ENCODE measurements around the gene MBOAT1. TPM values are rescaled to one million over a fixed set of nuclear protein-coding genes. Genes with fewer than 3 reads are reported as not detected.

MBOAT1 gene
- total and polyA plus RNA-seq, 9 donors = 8.5 to 30.2 (median 12.7) TPM

GRCh38 chr6:20188630-20189075 is 23.6 kb downstream of the MBOAT1 start:
- DNase-seq = no peak
- H3K4me3 ChIP-seq = no peak overlapping the region
- no peak for TF ChIP-seq POLR2A (IDR thresholded peaks at IDR 0.05)
- TF ChIP-seq EP300 (IDR thresholded peaks at IDR 0.05) = no peak
- no peak for TF ChIP-seq CTCF (IDR thresholded peaks at IDR 0.05)
- H3K4me1 ChIP-seq (ENCODE audit: insufficient read depth) = peaks cover 2% of the 10 kb centered on the region
- H3K27ac ChIP-seq = no peak overlapping the region
- H3K27me3 ChIP-seq = no peaks in the 10 kb centered on the region
- H3K9me3 ChIP-seq = no peaks in the 10 kb centered on the region
- H3K36me3 ChIP-seq = no peaks in the 10 kb centered on the region
- intact Hi-C loops (cut with DNase I) = no loop called here

- TF ChIP-seq POLR2A (IDR thresholded peaks at IDR 0.05) = no peak
- no peak for TF ChIP-seq CTCF (IDR thresholded peaks at IDR 0.05)
- no peak for TF ChIP-seq EP300 (IDR thresholded peaks at IDR 0.05)
- no peak for DNase-seq
- no peak overlapping the region for H3K27ac ChIP-seq
Observed at GRCh38 chr6:20186981-20187380, 25.3 kb downstream of the MBOAT1 start.

GRCh38 chr6:20183706-20184105 is 28.6 kb downstream of the MBOAT1 start:
- Histone ChIP-seq H3K36me3 (no peaks in the 10 kb centered on the region), H3K27me3 (no peaks in the 10 kb centered on the region), H3K27ac (no peak overlapping the region), H3K4me3 (no peak overlapping the region), H3K9me3 (no peaks in the 10 kb centered on the region), H3K4me1 (ENCODE audit: insufficient read depth) (no peaks in the 10 kb centered on the region)
- no peak for TF ChIP-seq POLR2A (IDR thresholded peaks at IDR 0.05)
- 93 to 97% (median 96%) methylated on average over 3 of the region's 3 CpGs for WGBS, 3 donors
- no peak for DNase-seq
- intact Hi-C loops (cut with DNase I) = no loop called here

More at GRCh38 chr6:20186981-20187380, 25.3 kb downstream of the MBOAT1 start:
- Histone ChIP-seq H3K9me3 (no peaks in the 10 kb centered on the region), H3K4me1 (ENCODE audit: insufficient read depth) (no peaks in the 10 kb centered on the region), H3K27me3 (no peaks in the 10 kb centered on the region), H3K36me3 (no peaks in the 10 kb centered on the region), H3K4me3 (no peak overlapping the region)
- intact Hi-C loops (cut with DNase I) = no loop called here
- 90 to 95% (median 91%) methylated on average over 5 of the region's 5 CpGs for WGBS, 3 donors

GRCh38 chr6:20182926-20183521 is 29.2 kb downstream of the MBOAT1 start:
- intact Hi-C loops (cut with DNase I) = no loop called here
- no peak overlapping the region for H3K4me3 ChIP-seq
- no peaks in the 10 kb centered on the region for H3K9me3 ChIP-seq
- TF ChIP-seq POLR2A (IDR thresholded peaks at IDR 0.05) (no peak), CTCF (IDR thresholded peaks at IDR 0.05) (no peak), EP300 (IDR thresholded peaks at IDR 0.05) (no peak)
- no peak overlapping the region for H3K27ac ChIP-seq
- WGBS, 3 donors = 94 to 100% (median 96%) methylated on average over 2 of the region's 2 CpGs
- no peak for DNase-seq
- no peaks in the 10 kb centered on the region for H3K36me3 ChIP-seq
- no peaks in the 10 kb centered on the region for H3K4me1 ChIP-seq (ENCODE audit: insufficient read depth)
- H3K27me3 ChIP-seq = no peaks in the 10 kb centered on the region

GRCh38 chr6:20182069-20182468 is 30.2 kb downstream of the MBOAT1 start:
- Histone ChIP-seq H3K27me3 (no peaks in the 10 kb centered on the region), H3K36me3 (no peaks in the 10 kb centered on the region), H3K9me3 (no peaks in the 10 kb centered on the region), H3K4me3 (no peak overlapping the region), H3K27ac (no peak overlapping the region), H3K4me1 (ENCODE audit: insufficient read depth) (no peaks in the 10 kb centered on the region)
- WGBS, 3 donors = 94 to 100% (median 97%) methylated on average over 2 of the region's 2 CpGs
- intact Hi-C loops (cut with DNase I) = no loop called here
- no peak for DNase-seq
- TF ChIP-seq CTCF (IDR thresholded peaks at IDR 0.05) (no peak), EP300 (IDR thresholded peaks at IDR 0.05) (no peak), POLR2A (IDR thresholded peaks at IDR 0.05) (no peak)
